SK-N-SH (cell line): ENCODE data around the gene INHBE.

Experiments
- EZH2phosphoT487 ChIP-seq: fragments of 200-600 bp; sonication (generic); IDR thresholded peaks from 2 replicates; pipeline ENCODE4 v1.6.1; 2017; ENCODE audit warnings: low read depth, mixed run types, mild to moderate bottlenecking, antibody characterized with exemption, moderate library complexity, borderline replicate concordance
- GABPA ChIP-seq: IDR thresholded peaks from 2 replicates; pipeline ENCODE4 v1.4.0; 2012; ENCODE audit warnings: low read depth, mild to moderate bottlenecking
- SMC3 ChIP-seq: IDR thresholded peaks from 2 replicates; pipeline ENCODE4 v1.6.1; 2012; ENCODE audit warnings: low read depth, low read length, improper control_type of control experiment
- TAF1 ChIP-seq: IDR thresholded peaks from 2 replicates; pipeline ENCODE4 v1.6.1; 2012; ENCODE audit warnings: low read depth, mild to moderate bottlenecking, low read length, moderate library complexity, borderline replicate concordance
- TEAD4 ChIP-seq: IDR thresholded peaks from 2 replicates; pipeline ENCODE4 v1.4.0; 2012; ENCODE audit warnings: mild to moderate bottlenecking, borderline replicate concordance; ENCODE audit not compliant: insufficient read depth

- TF ChIP-seq TAF1 (no peak), EZH2phosphoT487 (no peak), TEAD4 (no peak), SMC3 (no peak), GABPA (no peak)
Measured at GRCh38 chr12:57490126-57490525, 35.0 kb downstream of the INHBE start.
